HG03060 (cell line): Measurements from ENCODE around the gene ECSCR.
"Not testable (repeated sequence)": the region's sequence is repeated elsewhere in the genome, so short reads cannot be mapped to it uniquely, and the experiment has no call there.

Experiments used
- ATAC-seq: cut with Tn5 transposase; IDR thresholded peaks from one replicate; pipeline ENCODE4 v1.9.1; 2021; ENCODE audit warnings: low read depth, moderate number of reproducible peaks; ENCODE audit not compliant: unreplicated experiment

Gene ECSCR

GRCh38 chr5:139414581-139415130, 47.9 kb downstream of the ECSCR start:
- no peak for ATAC-seq

DNA sequence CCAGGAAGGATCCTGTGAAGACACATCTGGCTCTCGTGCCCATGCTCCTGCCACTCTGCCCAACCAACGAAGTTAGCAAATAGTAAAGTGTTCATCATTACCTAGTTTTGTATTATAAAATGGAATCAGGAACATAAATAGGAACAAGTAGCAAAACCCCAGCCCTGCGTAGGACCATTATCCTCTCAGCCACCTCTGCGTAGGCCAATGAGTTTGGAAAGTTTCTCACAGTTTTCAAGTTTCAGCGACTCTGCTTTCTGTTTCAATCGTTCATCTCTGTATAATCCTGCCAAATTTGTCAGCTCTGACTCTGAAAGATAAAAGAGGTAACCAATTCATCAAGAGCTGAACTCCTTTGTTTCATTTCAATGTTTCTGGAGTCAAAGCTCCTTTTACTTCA, 48.6 kb downstream of the ECSCR start:
- ATAC-seq = no peak

DNA sequence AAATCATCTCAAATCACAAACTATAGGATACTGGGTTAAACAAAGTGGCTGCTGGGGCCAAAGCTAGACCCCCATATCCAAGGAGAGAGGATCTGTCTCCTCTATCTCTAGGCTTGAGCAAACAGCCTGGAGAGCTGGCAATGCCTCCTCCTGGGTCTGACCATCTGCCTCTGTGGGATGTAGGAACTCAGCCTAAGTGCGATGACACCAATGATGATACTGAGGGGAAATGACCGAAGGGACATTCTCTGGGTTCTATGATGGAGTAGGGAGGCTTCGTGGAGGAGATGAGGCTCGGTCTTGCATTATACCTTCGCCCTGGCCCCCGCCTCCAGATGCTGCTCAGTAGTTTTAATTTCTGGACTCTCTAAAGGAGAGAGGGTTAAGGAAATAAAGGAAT, 49.4 kb downstream of the ECSCR start:
- ATAC-seq = no peak

DNA sequence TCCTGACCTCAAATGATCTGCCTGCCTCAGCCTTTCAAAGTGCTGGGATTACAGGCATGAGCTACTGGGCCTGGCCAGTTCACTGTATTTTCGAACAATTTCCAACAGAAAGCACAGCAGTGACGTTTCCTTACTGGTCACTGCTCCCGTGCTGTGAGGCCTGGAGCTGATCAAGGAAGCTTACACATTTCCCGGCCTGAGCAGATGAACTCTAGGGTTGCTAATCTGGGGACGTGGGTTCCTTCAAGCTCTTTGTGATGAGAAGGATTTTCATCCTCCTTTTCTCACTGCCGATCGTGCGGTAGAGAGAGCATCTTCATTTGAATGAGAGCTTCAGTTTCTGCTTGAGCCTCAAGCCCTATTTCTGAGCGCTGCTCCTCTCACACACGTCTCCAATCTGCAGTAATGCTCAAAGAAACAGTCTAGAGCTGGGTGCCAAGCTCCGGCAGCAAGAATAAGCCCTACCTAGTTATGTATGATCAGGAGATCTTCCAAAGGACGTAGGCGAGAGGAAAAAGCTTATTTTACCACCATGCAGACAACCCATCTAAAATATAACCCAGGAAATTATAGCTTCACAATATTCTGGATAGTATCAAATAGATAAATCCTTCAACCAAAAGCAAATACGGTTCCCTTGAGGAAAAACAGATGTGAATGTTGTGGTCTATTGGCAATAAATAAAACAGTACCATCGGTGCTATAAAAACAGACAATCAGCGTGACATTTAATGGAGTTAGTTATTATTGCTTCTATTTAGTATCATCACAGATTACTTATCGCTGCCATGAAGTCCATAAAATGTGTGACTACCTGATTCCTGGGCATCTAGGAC, 51.3 kb downstream of the ECSCR start:
- no peak for ATAC-seq

GRCh38 chr5:139410121-139410992, 52.2 kb downstream of the ECSCR start:
- ATAC-seq = no peak

DNA sequence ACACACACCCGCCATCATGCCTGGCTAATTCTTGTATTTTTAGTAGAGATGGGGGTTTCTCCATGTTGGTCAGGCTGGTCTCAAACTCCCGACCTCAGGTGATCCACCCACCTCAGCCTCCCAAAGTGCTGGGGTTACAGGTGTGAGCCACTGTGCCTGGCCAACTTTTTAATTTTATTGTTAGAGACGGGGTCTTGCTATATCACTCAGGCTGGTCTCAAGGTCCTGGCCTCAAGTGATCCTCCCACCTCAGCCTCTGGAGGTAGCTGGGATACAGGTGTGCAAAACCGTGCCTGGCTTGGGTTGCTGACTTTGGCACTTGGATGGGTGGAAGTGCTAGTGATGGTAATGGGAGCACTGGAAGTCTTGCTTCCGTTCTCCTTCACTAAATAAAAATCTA, 53.4 kb downstream of the ECSCR start:
- not testable (repeated sequence) for ATAC-seq

GRCh38 chr5:139408191-139408590, 54.4 kb downstream of the ECSCR start:
- ATAC-seq = no peak

DNA sequence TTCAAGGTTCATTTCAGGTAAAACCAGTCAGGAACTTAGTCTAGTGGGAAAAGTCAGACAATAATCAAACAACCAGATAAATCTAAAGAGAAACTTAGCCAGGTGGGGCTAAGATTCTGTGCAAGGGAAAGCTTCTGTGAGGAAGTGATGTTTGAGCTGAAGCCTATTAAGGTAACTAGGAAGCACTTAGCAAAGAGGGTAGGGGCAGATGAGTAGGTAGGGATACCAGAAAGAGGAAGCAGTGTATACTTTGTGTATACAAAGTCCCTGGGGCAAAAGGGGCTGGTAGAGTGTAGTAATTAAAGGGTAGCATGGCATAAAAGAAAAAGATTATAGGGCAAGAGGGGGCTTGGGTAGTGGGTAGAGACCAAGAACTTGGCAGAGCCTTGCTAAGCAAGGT, 55.0 kb downstream of the ECSCR start:
- ATAC-seq = no peak

DNA sequence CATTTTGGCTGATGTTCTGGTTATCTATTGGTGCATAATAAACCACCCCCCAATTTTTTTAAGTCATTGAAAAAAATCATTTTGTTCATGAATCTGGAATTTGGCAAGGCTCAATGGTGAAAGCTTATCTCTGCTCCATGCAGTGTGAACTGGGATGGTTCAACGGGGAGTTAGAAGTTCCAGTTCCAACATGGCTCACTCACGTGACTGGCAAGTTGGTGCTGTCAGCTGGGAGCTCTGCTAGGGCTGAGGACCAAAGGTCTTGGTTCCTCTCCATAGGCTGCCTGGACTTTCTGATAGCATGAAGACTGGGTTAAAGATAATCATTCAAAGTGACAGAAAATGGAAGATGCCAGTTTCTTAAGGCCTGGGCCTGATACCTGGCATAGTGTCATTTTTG, 55.6 kb downstream of the ECSCR start:
- no peak for ATAC-seq

DNA sequence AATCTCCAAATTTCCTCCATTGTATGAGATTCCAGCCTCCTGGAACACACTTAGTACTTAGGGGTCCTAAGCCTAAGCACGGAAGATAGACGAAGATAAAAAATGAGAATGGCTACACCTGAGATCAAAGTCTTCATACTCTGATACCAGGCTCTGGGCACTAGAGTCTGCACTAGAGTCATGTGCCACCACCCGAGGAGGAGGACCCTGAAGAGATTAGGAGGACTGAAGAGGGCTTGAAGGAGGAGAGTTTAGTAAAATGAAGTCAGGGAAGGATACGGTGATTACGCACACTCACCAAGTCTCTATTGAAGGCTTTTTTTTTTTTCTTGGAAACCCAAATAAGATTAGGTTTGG, 58.1 kb downstream of the ECSCR start:
- ATAC-seq = no peak

GRCh38 chr5:139403787-139404483, 58.6 kb downstream of the ECSCR start, which contains the start of gene SPATA24:
SPATA24 (minus strand) TSS chr5:139404089; CDS start chr5:139404060, 29 bp downstream.
- peak; percentile 59 for ATAC-seq

DNA sequence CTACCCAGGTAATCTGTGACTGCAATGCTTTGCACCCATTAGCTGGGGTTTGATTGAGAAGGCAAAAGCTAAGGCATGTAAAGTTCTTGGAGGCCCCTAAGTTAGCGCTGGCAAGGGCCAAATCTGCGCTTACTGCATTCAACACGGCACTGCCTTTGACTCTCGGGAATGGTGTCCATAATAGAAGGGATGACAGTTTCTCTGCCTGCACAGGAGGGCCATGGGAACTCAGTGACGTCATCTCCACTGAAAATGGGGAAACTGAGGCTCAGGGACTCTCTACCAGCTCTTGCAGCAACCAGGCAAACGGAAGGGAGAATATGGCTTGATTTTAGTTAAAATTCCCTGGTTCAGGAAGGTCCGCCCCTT, 59.1 kb downstream of the ECSCR start:
- no peak for ATAC-seq

GRCh38 chr5:139402561-139403158, 59.9 kb downstream of the ECSCR start:
- ATAC-seq = no peak

GRCh38 chr5:139401546-139401945, 61.0 kb downstream of the ECSCR start:
- ATAC-seq = no peak

GRCh38 chr5:139399501-139400121, 62.9 kb downstream of the ECSCR start:
- ATAC-seq = no peak
